WERI-Rb-1 (cell line): ENCODE data around the gene AKIRIN2.
"Not testable (repeated sequence)": the region's sequence is repeated elsewhere in the genome, so short reads cannot be mapped to it uniquely, and the experiment has no call there.

Source experiments
- DNase-seq: peaks from one replicate; pipeline ENCODE4 v3.0.0-alpha.2; 2020
- H3K27ac ChIP-seq: fragments of 250-450 bp; sonication (Bioruptor Pico); 2 replicates; pipeline ENCODE4 v1.5.1; 2020; ENCODE audit warnings: mild to moderate bottlenecking, moderate library complexity
- H3K27me3 ChIP-seq: fragments of 250-450 bp; sonication (Bioruptor Pico); 2 replicates; pipeline ENCODE4 v1.5.1; 2021; ENCODE audit warnings: mild to moderate bottlenecking, low read depth, moderate library complexity; ENCODE audit not compliant: insufficient read depth, severe bottlenecking
- H3K36me3 ChIP-seq: fragments of 250-450 bp; sonication (Bioruptor Pico); 2 replicates; pipeline ENCODE4 v1.5.1; 2020; ENCODE audit warnings: mild to moderate bottlenecking, moderate library complexity
- H3K4me3 ChIP-seq: 2 replicates; pipeline ENCODE4 v1.5.1; 2011; ENCODE audit warnings: low read depth, mild to moderate bottlenecking, control low read depth, low read length
- H3K9me3 ChIP-seq: fragments of 250-450 bp; sonication (Bioruptor Pico); 2 replicates; pipeline ENCODE4 v1.5.1; 2021; ENCODE audit warnings: mild to moderate bottlenecking, moderate library complexity; ENCODE audit not compliant: severe bottlenecking
- CTCF ChIP-seq: IDR thresholded peaks from 2 replicates; pipeline ENCODE4 v1.5.1; 2011; ENCODE audit warnings: low read depth, mild to moderate bottlenecking, control low read depth, inconsistent platforms, low read length

The AKIRIN2 gene

DNA sequence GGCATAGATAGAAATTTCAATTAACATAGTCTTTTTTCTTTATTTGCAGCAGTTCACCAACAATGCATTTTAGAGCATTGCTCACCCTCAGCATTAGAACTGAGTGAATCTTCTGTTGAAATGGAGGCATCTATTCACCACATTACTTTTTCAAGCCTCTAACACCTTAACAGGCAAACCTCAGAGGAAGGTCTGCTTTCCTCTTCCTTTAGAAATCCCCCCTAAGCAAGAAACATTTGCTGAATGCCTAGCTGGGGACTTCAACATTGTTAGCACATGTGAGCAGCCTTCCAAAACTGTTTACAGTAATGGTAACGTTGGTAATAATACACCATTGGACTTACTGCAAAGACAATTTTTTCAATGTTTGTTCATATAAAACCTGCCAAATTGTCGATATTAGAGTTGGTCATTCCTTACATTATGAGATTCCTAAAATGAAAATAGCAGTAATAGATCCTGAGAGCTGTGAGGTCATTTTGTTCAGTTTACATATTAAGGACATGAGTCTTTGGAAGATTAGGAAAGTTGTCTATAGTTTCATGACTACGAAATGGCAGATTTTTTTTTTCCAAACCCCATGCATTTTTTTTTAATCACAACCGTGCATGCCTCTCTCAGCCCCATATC lies 20.6 kb upstream of the AKIRIN2 start:
- no peaks in the 10 kb centered on the region for H3K9me3 ChIP-seq
- TF ChIP-seq CTCF: no peak
- no peak overlapping the region for H3K27ac ChIP-seq
- H3K36me3 ChIP-seq: no peaks in the 10 kb centered on the region
- no peak for DNase-seq
- H3K27me3 ChIP-seq: no peaks in the 10 kb centered on the region
- H3K4me3 ChIP-seq: no peak overlapping the region

GRCh38 chr6:87721311-87721710 lies 19.3 kb upstream of the AKIRIN2 start:
- no peak for DNase-seq
- H3K4me3 ChIP-seq: no peak overlapping the region
- H3K9me3 ChIP-seq: no peaks in the 10 kb centered on the region
- no peaks in the 10 kb centered on the region for H3K36me3 ChIP-seq
- no peak for TF ChIP-seq CTCF
- H3K27me3 ChIP-seq: no peaks in the 10 kb centered on the region
- no peak overlapping the region for H3K27ac ChIP-seq

DNA sequence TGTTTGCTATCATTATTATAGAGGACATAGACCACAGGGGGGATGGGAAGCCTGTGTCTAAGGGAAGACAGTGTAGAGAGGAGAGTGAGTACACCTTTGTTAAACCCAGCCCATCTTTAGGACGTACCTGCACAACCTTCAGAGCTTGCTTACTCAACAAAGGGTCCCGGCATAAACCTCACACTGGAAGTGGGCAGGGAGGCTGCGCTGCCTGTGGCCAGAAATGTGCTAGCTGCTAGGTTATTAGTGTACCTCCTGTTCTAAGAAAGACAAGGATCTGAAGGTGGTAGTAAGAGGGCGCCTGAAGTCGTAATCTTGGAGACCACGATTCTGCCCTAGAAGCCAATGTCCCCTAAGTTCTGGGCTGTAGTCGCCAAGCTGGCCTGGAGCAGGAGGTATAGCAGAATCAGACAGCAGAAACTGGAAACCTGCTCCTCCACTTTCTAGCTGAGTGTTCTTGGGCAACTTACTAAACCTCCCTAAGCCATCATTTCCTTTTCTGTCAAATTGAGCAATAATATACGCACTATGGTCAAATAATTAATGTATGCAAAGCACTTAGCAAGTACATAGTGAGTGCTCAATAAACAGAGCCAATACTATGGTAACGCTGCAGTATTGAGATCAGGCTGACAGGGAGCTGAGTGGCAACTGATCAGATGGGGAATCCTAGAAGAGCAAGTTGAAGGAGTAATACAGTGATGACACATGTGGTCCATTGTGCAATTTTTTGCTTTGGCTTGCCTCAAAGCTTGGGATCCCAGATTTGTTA lies 16.8 kb upstream of the AKIRIN2 start:
- TF ChIP-seq CTCF: no peak
- Histone ChIP-seq H3K4me3 (no peak overlapping the region), H3K27ac (no peak overlapping the region), H3K9me3 (no peaks in the 10 kb centered on the region), H3K36me3 (no peaks in the 10 kb centered on the region), H3K27me3 (no peaks in the 10 kb centered on the region)
- DNase-seq: no peak

GRCh38 chr6:87716928-87717614 lies 15.0 kb upstream of the AKIRIN2 start:
- TF ChIP-seq CTCF: no peak
- Histone ChIP-seq H3K4me3 (no peak overlapping the region), H3K36me3 (no peaks in the 10 kb centered on the region), H3K27ac (no peak overlapping the region), H3K9me3 (no peaks in the 10 kb centered on the region), H3K27me3 (no peaks in the 10 kb centered on the region)
- no peak for DNase-seq

DNA sequence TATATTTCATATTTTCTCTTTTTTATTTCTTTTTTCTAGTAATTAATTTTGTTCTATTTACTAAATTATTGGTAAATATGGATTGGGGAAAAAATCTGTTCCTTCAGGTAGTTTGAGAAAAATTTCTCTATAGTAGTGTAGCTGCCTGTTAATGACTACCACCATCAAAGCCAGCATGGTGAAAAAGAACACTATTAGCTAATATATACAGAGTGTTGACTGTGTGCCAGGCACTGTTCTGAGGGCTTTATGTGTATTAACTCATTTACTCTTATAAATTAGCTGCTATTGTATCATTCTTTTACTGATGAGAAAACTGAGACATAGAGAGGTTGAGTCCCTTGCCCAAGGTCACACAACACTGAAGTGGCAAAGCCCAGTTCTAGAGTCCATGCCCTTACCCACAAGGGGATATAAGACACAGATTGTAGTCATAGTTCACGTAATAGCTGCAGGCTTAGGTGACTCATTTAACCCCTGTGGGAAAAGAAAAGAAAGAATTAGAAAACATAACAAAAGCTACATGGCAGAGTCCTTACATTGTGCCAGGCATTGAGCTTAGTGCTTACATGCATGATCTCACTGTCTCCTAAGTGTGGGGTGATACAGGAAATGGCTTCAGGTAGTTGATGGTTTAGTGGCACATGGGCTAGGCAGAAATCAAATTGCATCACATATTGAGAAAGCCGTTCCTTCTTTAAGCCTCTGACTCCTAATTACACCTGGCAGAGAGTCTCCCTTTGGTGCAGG lies 12.2 kb upstream of the AKIRIN2 start:
- H3K27ac ChIP-seq: no peak overlapping the region

DNA sequence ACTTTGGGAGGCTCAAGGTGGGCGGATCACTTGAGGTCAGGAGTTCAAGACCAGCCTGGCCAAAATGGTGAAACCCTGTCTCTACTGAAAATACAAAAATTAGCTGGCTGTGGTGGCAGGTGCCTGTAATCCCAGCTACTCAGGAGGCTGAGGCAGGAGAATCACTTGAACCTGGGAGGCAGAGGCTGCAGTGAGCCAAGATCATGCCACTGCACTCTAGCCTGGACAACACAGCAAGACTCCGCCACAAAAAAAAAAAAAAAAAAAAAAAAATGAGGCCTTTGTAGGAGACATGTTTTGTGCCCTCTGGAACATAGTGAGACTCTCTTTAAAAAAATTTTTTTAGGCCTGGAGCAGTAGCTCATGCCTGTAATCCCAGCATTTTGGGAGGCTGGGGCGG lies 10.7 kb upstream of the AKIRIN2 start:
- not testable (repeated sequence) for H3K4me3 ChIP-seq, H3K27ac ChIP-seq, H3K27me3 ChIP-seq, H3K36me3 ChIP-seq, DNase-seq, H3K9me3 ChIP-seq

More for the DNA sequence above, 12.2 kb upstream of the AKIRIN2 start:
- no peak overlapping the region for H3K4me3 ChIP-seq
- no peaks in the 10 kb centered on the region for H3K9me3 ChIP-seq
- no peak for TF ChIP-seq CTCF
- H3K36me3 ChIP-seq: no peaks in the 10 kb centered on the region
- no peak for DNase-seq
- H3K27me3 ChIP-seq: no peaks in the 10 kb centered on the region
